K562 (cell line): ENCODE results near the gene ZNF541.

Experiments used
- CBX3 ChIP-seq, 2 experiments: IDR thresholded peaks; 1 replicate in 1 of 2; 2 replicates in 1 of 2; pipeline ENCODE4 v1.6.1; 2012; ENCODE audit warnings: inconsistent platforms in 2 of 2, low read length in 2 of 2, borderline replicate concordance in 1 of 2, control low read depth in 1 of 2
- CEBPB ChIP-seq: fragments of 450-650 bp; IDR thresholded peaks from 2 replicates; pipeline ENCODE4 v1.6.1; 2016; ENCODE audit warnings: missing genetic modification characterization, missing compliant biosample characterization
- JUN ChIP-seq, 2 experiments: sonication (generic) in 1 of 2; formaldehyde crosslinking in 1 of 2; IDR thresholded peaks; 2 replicates each; pipeline versions ENCODE4 v1.6.1 to v1.8.0; 2012 to 2022; ENCODE audit warnings: borderline replicate concordance in 2 of 2, mild to moderate bottlenecking in 2 of 2, improper control_type of control experiment in 1 of 2, low read depth in 1 of 2, low read length in 1 of 2, missing genetic modification reagents in 1 of 2
- SPI1 ChIP-seq: IDR thresholded peaks from 2 replicates; pipeline ENCODE4 v1.6.1; 2011; ENCODE audit warnings: low read depth, low read length, control low read depth, borderline replicate concordance
- SRF ChIP-seq, 2 experiments: fragments of 250-450, 450-650 bp in 1 of 2; sonication (Bioruptor Pico) in 1 of 2; sonication (generic) in 1 of 2; formaldehyde crosslinking; IDR thresholded peaks; 2 replicates each; pipeline versions ENCODE4 v1.5.0 to v1.5.1; 2020 to 2022; ENCODE audit warnings: mild to moderate bottlenecking in 1 of 2, missing genetic modification reagents in 1 of 2
- TF ChIP-seq, protein P1 (sequence below), 3 experiments: IDR thresholded peaks in 2 of 3; conservative IDR thresholded peaks in 1 of 3; 2 replicates each; pipeline ENCODE4 v1.5.1; 2011 to 2012; ENCODE audit warnings: low read length in 3 of 3, mild to moderate bottlenecking in 3 of 3, control low read depth in 2 of 3, improper control_type of control experiment in 1 of 3, inconsistent platforms in 1 of 3, low read depth in 1 of 3, mixed read lengths in 1 of 3, moderate library complexity in 1 of 3; ENCODE audit not compliant: insufficient read depth in 2 of 3
- TF ChIP-seq, protein P2 (sequence below): fragments of 250-450 bp; sonication (Bioruptor Pico); IDR thresholded peaks from 2 replicates; pipeline ENCODE4 v1.9.0; 2021; ENCODE audit warnings: mild to moderate bottlenecking, inconsistent platforms
- TF ChIP-seq, protein P3 (sequence below): sonication (generic); formaldehyde crosslinking; IDR thresholded peaks from 2 replicates; pipeline ENCODE4 v1.8.0; 2022; ENCODE audit warnings: missing genetic modification reagents, mild to moderate bottlenecking, borderline replicate concordance

DNA sequence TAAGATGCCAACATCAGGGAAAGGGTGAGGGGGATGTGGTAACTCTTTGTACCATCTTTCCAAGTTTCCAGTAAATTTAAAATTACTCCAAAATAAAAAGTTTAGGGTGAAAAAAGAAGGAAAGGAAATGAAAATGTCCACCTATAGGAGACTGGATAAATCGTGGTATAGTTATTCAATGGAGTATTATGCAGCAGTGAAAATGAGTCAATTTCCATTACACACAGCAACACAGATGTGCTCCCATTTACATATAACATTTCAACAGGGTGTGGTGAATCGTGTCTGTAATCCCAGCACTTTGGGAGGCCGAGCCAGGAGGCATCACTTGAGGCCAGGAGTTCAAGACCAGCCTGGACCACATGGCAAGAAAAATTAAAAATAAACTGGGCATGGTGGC, 7.4 kb upstream of the ZNF541 start:
- TF ChIP-seq, protein P1, sequence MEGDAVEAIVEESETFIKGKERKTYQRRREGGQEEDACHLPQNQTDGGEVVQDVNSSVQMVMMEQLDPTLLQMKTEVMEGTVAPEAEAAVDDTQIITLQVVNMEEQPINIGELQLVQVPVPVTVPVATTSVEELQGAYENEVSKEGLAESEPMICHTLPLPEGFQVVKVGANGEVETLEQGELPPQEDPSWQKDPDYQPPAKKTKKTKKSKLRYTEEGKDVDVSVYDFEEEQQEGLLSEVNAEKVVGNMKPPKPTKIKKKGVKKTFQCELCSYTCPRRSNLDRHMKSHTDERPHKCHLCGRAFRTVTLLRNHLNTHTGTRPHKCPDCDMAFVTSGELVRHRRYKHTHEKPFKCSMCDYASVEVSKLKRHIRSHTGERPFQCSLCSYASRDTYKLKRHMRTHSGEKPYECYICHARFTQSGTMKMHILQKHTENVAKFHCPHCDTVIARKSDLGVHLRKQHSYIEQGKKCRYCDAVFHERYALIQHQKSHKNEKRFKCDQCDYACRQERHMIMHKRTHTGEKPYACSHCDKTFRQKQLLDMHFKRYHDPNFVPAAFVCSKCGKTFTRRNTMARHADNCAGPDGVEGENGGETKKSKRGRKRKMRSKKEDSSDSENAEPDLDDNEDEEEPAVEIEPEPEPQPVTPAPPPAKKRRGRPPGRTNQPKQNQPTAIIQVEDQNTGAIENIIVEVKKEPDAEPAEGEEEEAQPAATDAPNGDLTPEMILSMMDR (IDR thresholded peaks at IDR 0.05 in 2 of 3, conservative IDR thresholded peaks at IDR 0.05 in 1 of 3; ENCODE audit: insufficient read depth in 2 of 3, low read depth in 1 of 3, low read length in 3 of 3) = no peak
- no peak for TF ChIP-seq SPI1
- TF ChIP-seq, protein P2, sequence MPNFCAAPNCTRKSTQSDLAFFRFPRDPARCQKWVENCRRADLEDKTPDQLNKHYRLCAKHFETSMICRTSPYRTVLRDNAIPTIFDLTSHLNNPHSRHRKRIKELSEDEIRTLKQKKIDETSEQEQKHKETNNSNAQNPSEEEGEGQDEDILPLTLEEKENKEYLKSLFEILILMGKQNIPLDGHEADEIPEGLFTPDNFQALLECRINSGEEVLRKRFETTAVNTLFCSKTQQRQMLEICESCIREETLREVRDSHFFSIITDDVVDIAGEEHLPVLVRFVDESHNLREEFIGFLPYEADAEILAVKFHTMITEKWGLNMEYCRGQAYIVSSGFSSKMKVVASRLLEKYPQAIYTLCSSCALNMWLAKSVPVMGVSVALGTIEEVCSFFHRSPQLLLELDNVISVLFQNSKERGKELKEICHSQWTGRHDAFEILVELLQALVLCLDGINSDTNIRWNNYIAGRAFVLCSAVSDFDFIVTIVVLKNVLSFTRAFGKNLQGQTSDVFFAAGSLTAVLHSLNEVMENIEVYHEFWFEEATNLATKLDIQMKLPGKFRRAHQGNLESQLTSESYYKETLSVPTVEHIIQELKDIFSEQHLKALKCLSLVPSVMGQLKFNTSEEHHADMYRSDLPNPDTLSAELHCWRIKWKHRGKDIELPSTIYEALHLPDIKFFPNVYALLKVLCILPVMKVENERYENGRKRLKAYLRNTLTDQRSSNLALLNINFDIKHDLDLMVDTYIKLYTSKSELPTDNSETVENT (CRISPR knock-in tag) = no peak
- TF ChIP-seq, protein P3, sequence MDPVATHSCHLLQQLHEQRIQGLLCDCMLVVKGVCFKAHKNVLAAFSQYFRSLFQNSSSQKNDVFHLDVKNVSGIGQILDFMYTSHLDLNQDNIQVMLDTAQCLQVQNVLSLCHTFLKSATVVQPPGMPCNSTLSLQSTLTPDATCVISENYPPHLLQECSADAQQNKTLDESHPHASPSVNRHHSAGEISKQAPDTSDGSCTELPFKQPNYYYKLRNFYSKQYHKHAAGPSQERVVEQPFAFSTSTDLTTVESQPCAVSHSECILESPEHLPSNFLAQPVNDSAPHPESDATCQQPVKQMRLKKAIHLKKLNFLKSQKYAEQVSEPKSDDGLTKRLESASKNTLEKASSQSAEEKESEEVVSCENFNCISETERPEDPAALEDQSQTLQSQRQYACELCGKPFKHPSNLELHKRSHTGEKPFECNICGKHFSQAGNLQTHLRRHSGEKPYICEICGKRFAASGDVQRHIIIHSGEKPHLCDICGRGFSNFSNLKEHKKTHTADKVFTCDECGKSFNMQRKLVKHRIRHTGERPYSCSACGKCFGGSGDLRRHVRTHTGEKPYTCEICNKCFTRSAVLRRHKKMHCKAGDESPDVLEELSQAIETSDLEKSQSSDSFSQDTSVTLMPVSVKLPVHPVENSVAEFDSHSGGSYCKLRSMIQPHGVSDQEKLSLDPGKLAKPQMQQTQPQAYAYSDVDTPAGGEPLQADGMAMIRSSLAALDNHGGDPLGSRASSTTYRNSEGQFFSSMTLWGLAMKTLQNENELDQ (CRISPR knock-in tag) = no peak
- TF ChIP-seq CBX3 (IDR thresholded peaks at IDR 0.05; ENCODE audit: borderline replicate concordance in 1 of 2, low read length in 2 of 2) = no peak
- no peak for TF ChIP-seq CEBPB
- no peak for TF ChIP-seq SRF (CRISPR knock-in tag; IDR thresholded peaks at IDR 0.05)
- no peak for TF ChIP-seq JUN (IDR thresholded peaks at IDR 0.05; ENCODE audit: borderline replicate concordance, low read depth, low read length)
- no peak for TF ChIP-seq JUN (CRISPR knock-in tag; IDR thresholded peaks at IDR 0.05; ENCODE audit: borderline replicate concordance)
